DND-41 (cell line): ENCODE measurements around the gene TLE4.

ENCODE experiments used
- ATAC-seq: fragments of 200-7000 bp; cut with Tn5 transposase; 3 replicates; pipeline ENCODE4 v1.9.1; 2021; ENCODE audit warnings: low read depth; ENCODE audit not compliant: insufficient read depth
- DNase-seq: peaks from one replicate; pipeline ENCODE4 v3.0.0-alpha.2; 2020
- H2AFZ ChIP-seq: 2 replicates; pipeline ENCODE4 v1.6.0; 2012; ENCODE audit warnings: low read depth, low read length
- H3K27ac ChIP-seq: 2 replicates; pipeline ENCODE4 v1.5.1; 2012; ENCODE audit warnings: low read length, inconsistent platforms
- H3K27me3 ChIP-seq: fragments of 200-600 bp; sonication (generic); 2 replicates; pipeline ENCODE4 v1.6.0; 2012; ENCODE audit warnings: low read length, mild to moderate bottlenecking, inconsistent platforms; ENCODE audit not compliant: insufficient read depth, poor library complexity
- H3K36me3 ChIP-seq: 2 replicates; pipeline ENCODE4 v1.5.1; 2012; ENCODE audit warnings: low read length, inconsistent platforms; ENCODE audit not compliant: insufficient read depth
- H3K4me1 ChIP-seq: 2 replicates; pipeline ENCODE4 v1.5.1; 2012; ENCODE audit warnings: mild to moderate bottlenecking, low read length; ENCODE audit not compliant: insufficient read depth
- H3K4me2 ChIP-seq: 2 replicates; pipeline ENCODE4 v1.6.0; 2012; ENCODE audit warnings: mild to moderate bottlenecking, moderate library complexity, low read length, inconsistent platforms; ENCODE audit not compliant: insufficient read depth
- H3K4me3 ChIP-seq, 2 experiments: fragments of 200-600 bp in 1 of 2; shearing (Covaris generic) in 1 of 2; 2 replicates each; pipeline ENCODE4 v1.5.1; 2012 to 2016; ENCODE audit warnings: inconsistent platforms in 2 of 2, low read length in 2 of 2, mild to moderate bottlenecking in 2 of 2, low read depth in 1 of 2, moderate library complexity in 1 of 2
- H3K79me2 ChIP-seq: 2 replicates; pipeline ENCODE4 v1.6.0; 2012; ENCODE audit warnings: low read length, inconsistent platforms; ENCODE audit not compliant: insufficient read depth
- H3K9ac ChIP-seq: 2 replicates; pipeline ENCODE4 v1.6.0; 2012; ENCODE audit warnings: low read depth, mild to moderate bottlenecking, inconsistent platforms, low read length, moderate library complexity
- H3K9me3 ChIP-seq: 2 replicates; pipeline ENCODE4 v1.5.1; 2012; ENCODE audit warnings: low read length, moderate library complexity, mild to moderate bottlenecking, inconsistent platforms; ENCODE audit not compliant: insufficient read depth, severe bottlenecking
- H4K20me1 ChIP-seq: 2 replicates; pipeline ENCODE4 v1.6.0; 2012; ENCODE audit warnings: low read length; ENCODE audit not compliant: insufficient read depth
- CTCF ChIP-seq: IDR thresholded peaks from 2 replicates; pipeline ENCODE4 v1.5.1; 2012; ENCODE audit warnings: borderline replicate concordance, low read length, moderate library complexity, mild to moderate bottlenecking; ENCODE audit not compliant: poor library complexity, severe bottlenecking; ENCODE audit errors: extremely low read depth
- EZH2 ChIP-seq: IDR thresholded peaks from 3 replicates; pipeline ENCODE4 v1.6.1; 2012; ENCODE audit warnings: borderline replicate concordance, low read depth, mild to moderate bottlenecking, moderate library complexity, low read length, inconsistent platforms; ENCODE audit not compliant: severe bottlenecking

The TLE4 gene

DNA sequence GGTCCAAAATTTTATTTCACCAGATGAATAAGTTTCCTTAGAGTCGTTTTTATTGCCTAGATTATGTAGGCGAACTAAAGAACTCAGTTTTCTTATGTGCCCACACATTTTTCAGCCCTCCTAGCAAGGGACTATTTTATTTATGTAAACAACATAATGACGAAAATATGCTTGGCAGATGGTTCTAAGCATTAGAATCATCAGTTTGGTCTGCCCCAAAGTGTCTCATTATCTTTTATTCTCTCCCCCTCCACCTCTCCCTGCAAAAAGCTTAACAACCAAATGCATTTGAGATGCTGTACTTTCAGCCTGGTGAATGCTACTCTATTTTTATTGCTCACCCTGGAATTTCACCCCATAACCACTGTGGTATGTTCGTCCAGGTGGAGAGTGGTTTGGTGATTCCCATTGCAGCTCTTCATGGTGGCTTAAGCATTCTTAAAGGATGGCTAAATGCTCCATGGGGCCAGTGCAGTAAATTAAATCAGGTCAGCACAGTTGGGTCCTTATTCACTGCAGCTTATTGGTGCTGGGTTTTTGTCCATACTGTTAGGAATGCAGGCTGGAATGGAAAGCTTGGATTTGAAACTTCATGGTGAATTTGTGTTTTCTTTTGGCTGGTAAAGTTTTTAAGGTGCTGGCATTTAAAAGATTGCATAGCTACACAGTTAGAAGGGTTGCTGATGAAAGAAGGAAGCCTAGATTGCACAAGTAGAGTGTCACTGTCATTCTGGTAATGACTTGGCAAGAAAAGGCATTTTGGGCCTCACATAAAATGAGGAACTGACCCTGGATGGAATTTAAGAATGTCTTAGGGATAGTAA, 39.2 kb downstream of the TLE4 start:
- peaks cover 3% of the 10 kb centered on the region; the same call in 1 of the 2 replicates for H3K79me2 ChIP-seq
- ATAC-seq (no peak), DNase-seq (no peak)
- no peaks in the 10 kb centered on the region for H3K4me1 ChIP-seq
- TF ChIP-seq CTCF: no peak
- no peak for TF ChIP-seq EZH2
- no peaks in the 10 kb centered on the region for H3K9me3 ChIP-seq
- no peak overlapping the region for H3K9ac ChIP-seq
- no peak overlapping the region for H3K4me2 ChIP-seq
- no peak overlapping the region for H3K27ac ChIP-seq
- H3K27me3 ChIP-seq: no peaks in the 10 kb centered on the region
- no peaks in the 10 kb centered on the region for H4K20me1 ChIP-seq
- no peak overlapping the region for H2AFZ ChIP-seq
- no peak overlapping the region for H3K4me3 ChIP-seq
- H3K36me3 ChIP-seq: no peaks in the 10 kb centered on the region; the same call in 1 of the 2 replicates

- Histone ChIP-seq H3K27me3 (no peaks in the 10 kb centered on the region), H2AFZ (no peak overlapping the region), H3K79me2 (peaks cover 1% of the 10 kb centered on the region; the same call in 1 of the 2 replicates), H3K4me2 (no peak overlapping the region), H4K20me1 (peaks cover 3% of the 10 kb centered on the region; the same call in 1 of the 2 replicates), H3K9ac (no peak overlapping the region), H3K9me3 (no peaks in the 10 kb centered on the region), H3K27ac (no peak overlapping the region), H3K4me1 (no peaks in the 10 kb centered on the region), H3K36me3 (no peaks in the 10 kb centered on the region), H3K4me3 (no peak overlapping the region)
- ATAC-seq (no peak), DNase-seq (no peak)
- TF ChIP-seq CTCF (no peak), EZH2 (no peak)
These were observed 41.4 kb downstream of the TLE4 start for GRCh38 chr9:79613145-79613544.

DNA sequence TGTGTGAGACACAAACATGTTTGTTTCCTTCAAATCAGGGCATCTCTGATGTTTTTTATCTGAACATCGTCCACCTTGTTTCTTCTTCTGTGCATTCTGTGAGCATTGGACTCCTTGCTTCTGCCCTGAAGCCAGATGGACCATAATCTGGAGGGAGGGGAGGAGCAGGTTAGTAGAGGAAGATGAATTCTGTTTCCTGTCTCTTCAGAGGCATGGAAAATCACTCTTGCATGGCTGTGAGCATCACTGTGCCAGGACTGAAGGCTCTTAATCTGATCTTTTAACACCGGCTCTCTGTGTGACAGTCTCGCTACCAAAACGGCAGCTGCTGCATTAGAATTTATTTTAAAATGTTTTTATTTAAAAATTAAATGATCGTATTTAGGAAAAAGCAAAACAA, 43.3 kb downstream of the TLE4 start:
- Histone ChIP-seq H3K4me1 (no peaks in the 10 kb centered on the region), H3K27me3 (no peaks in the 10 kb centered on the region), H3K9me3 (no peaks in the 10 kb centered on the region), H3K4me2 (no peak overlapping the region), H2AFZ (no peak overlapping the region), H3K36me3 (no peaks in the 10 kb centered on the region), H4K20me1 (peaks cover 3% of the 10 kb centered on the region; the same call in 1 of the 2 replicates), H3K79me2 (peaks cover 1% of the 10 kb centered on the region; the same call in 1 of the 2 replicates), H3K4me3 (no peak overlapping the region), H3K9ac (no peak overlapping the region), H3K27ac (no peak overlapping the region)
- ATAC-seq: no peak
- no peak for TF ChIP-seq EZH2
- TF ChIP-seq CTCF: no peak
- no peak for DNase-seq
